HG02938 (cell line): ENCODE measurements around the gene MAPK14.
"Not testable (repeated sequence)": the region's sequence is repeated elsewhere in the genome, so short reads cannot be mapped to it uniquely, and the experiment has no call there.

Experiments
- ATAC-seq: cut with Tn5 transposase; IDR thresholded peaks from one replicate; pipeline ENCODE4 v1.9.1; 2021; ENCODE audit warnings: mild to moderate bottlenecking, moderate library complexity; ENCODE audit not compliant: unreplicated experiment

MAPK14 gene

DNA sequence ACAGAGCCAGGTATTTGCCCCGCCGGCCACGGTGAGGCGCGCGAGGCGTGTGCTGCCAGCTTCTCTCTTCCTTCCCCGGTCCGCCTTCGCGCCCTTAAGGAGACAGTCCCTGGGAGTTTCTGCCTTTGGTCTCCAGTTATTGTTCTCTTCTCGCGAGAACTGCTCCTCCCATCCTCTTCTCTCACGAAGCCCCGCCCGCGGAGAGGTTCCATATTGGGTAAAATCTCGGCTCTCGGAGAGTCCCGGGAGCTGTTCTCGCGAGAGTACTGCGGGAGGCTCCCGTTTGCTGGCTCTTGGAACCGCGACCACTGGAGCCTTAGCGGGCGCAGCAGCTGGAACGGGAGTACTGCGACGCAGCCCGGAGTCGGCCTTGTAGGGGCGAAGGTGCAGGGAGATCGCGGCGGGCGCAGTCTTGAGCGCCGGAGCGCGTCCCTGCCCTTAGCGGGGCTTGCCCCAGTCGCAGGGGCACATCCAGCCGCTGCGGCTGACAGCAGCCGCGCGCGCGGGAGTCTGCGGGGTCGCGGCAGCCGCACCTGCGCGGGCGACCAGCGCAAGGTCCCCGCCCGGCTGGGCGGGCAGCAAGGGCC, at the start of gene MAPK14:
Gene MAPK14, plus strand, starts transcription at position 308 of the 587 bp plus-strand sequence. CDS start 350 bp downstream, outside the sequence.
- ATAC-seq, result peak; percentile 87

DNA sequence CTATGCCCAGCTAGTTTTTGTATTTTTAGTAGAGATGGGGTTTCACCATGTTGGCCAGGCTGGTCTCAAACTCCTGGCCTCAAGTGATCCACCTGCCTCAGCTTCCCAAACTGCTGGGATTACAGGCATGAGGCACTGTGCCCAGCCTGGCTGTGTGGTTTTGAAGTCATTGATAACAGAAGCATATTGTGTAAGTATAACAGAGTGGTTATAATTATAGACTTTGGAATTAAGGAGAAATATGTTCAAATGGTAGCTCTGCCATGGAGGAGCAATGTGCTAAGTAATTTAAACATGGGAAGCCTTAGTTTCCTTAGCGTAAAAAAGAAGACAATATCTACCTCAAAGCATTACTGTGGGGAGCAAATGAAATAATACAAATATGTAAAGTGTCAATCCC, 47.5 kb upstream of the MAPK14 start:
- ATAC-seq, result not testable (repeated sequence)

DNA sequence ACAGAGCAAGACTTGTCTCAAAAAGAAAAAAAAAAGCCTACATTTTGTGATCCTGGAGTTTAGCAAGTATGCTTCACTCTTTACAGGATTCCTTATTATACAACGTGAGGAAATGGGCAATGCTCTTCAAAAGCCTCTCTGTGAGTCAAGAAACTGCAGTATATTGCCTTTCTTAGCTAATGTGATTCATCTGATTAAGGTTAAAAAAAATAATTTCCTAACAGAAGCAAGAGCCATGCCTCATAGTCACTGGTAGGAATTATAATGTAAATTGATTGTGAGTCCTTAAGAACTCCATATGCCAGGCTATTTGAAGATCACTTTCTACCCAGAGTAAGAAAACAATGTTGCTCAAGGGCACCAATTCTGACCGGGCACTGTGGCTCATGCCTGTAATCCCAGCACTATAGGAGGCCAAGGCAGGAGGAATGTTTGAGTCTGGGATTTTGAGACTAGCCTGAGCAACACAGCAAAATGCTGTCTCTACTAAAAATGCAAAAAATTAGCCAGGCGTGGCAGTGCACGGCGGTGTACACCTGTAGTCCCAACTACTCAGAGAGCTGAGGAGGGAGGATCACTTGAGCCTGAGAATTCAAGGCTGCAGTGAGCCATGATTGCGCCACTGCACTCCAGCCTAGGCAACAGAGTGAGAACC, 46.5 kb upstream of the MAPK14 start:
- no peak for ATAC-seq

DNA sequence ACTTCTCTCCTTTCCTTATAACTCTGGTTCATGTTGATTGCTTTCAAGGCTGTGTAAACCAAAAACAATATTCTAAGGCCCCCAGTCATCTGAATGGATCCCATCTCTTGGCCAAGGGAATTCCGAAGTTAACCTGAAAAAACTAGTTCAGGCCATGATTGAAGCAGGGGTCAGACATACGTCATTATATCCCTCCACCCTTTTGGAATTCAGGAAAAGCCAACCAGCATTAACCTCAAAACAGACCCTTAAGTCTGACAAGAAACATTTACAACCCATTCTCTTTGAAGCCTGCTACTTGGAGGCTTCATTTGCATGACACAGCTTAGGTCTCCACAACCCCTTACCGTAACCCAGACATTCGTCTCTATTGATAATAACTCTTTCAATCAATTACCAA, 42.9 kb upstream of the MAPK14 start:
- ATAC-seq, result no peak

DNA sequence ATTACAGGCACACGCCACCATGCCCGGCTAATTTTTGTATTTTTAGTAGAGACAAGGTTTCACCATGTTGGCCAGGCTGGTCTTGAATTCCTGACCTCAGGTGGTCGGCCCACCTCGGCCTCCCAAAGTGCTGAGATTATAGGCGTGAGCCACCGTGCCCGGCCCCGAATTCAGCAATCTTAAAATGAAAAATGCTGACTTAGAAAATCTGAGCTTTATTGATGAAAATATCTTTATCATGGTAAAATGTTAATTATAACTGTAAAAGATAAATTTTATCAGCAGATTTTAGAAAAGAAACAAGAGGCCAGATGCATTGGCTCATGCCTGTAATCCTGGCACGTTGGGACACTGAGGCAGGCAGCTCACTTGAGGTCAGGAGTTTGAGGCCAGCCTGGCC, 39.6 kb upstream of the MAPK14 start:
- ATAC-seq, result not testable (repeated sequence)

DNA sequence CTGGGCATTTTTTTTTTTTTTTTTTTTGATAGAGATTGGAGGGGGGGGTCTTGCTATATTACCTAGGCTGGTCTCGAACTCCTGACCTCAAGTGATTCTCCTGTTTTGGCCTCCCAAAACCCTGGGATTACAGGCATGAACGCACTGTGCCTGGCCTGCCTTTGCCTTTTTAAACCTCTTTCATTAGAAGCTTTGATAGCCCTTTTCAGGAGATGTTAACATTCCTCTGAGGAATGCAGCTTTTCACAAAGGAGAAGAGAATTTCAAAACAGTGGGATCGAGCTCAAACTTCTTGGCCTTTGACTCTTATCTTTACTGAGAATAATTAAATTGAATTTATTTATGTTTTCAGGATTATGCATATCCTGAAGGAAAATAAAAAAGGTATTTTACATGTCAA, 34.5 kb upstream of the MAPK14 start:
- ATAC-seq, result no peak

DNA sequence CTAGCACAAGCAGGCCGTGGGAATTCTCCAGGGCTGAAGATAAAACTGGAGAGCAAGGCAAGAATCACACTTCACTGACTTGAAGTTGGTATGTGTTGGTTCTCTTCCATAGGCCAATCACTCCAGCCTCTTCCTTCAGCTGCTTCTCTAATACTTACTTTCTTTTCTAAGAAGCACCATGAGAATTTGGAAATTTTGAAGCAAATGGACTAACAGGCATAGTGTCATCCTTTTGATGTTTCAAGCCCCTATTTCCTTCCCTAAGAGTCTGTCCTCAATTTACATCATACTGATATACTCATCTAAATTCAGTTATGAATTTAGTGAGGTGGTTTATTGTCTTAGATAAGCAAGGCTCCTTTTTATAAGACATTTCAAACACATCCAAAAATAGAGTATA, 27.2 kb upstream of the MAPK14 start:
- ATAC-seq, result no peak

DNA sequence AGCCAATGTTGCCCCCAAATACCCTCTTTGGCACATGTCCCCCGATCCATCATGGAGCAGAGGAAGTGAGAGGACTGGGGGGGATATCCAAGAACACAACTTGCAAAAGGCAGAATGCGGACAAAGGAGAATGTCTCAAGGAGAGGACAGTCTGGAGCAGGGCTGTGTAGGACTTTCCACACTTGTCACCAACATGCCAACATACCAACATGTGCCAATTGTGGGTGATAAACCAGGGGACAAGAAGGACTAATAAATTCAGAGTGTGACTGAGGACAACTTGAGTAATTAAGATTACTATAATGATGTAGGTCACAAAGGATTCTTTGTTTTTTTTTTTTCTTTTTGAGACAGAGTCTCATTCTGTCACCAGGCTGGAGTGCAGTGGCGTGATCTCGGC, 11.9 kb upstream of the MAPK14 start:
- ATAC-seq, result no peak

DNA sequence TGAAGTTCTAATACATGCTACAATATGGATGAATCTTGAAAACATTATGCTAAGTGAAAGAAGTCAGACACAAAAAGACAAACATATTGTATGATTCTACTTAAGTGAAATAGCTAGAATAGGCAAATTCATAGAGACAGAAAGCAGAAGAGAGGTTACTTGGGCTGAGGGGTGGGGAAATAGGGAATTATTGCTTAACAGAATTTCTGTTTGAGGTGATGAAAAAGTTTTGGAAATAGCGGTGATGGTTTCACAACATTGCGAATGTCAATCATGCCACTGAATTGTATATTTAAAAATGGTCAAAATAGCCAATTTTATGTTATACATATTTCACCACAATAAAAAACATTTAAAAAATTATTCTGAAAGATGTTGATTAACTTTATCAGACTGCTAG, 9.3 kb upstream of the MAPK14 start:
- no peak for ATAC-seq

DNA sequence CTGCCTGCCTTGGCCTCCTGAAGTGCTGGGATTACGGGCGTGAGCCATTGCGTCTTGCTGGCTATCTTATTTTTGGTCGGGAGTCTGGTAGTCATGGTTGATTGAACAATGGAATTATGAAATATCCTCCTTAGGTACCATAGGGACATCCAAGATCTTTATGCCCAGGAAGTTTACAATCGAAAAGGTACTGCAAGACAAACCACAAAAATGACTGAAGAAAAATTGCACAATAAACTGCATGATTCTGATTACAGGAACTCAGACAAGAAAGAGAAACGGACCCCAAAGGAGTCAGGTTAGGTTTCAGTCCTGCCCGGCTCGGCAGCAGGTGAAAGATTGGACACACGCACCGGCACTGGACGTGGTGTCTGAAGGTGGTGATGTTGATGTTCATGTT, 8.4 kb upstream of the MAPK14 start:
- ATAC-seq, result no peak

DNA sequence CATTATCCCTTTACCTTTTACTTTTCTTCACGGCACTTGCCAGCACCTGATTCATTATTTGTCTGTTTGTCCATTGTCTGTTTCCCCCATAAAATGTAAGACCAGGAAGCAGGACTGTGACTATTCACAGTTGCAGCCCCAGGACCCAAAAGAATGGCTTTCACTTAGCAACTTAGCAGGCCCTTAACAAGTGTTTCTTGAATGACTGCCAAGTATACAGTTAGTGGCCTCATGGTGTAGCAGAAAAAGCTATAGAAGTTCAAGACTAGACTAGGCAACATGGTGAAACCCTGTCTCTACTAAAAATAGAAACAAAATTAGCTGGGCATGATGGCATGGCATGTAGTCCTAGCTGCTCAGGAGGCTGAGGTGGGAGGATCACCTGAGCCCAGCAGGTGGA, 7.5 kb upstream of the MAPK14 start:
- ATAC-seq, result no peak

DNA sequence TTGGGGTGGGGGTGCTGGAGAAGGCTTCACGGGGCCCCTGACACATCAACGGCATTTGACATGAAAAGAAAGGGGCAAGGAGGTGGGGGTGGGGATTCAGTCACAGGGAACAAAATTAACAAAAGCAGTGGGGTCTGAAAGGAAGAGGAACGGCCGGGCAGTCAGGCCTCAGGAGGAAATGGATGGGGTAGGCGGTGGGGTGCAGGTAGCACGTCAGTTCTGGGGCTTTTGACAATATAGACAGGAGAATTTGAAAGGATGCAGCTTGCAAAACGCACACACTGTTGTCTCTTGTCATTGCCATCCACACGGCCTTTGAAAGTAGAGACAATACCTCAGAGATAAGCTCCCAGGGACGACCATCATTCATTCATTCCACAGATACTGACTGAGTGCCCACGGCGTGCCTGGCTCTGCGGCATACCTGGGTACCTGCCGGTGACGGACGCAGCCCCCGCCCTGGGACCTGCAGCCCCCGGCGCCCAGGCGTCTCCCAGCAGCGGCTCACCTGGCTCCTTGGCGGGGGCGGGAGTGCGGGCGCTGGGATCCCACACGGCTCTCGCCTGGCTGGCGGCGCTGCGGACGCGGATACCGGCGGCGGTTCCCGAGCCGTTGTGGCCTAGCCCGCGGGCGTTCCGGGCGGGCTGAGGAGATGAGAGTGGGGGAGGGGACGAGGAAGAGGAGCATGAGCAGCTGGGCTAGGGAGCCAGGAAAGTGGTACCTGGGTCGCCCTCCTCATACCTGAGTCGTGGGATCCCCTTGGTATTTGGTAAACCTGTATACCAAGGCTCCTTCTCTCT, 3.4 kb upstream of the MAPK14 start, which contains the start of gene SLC26A8:
Gene SLC26A8, minus strand, starts transcription at position 646 of the 800 bp plus-strand sequence. CDS start 4,934 bp downstream, outside the sequence.
- ATAC-seq, result no peak

DNA sequence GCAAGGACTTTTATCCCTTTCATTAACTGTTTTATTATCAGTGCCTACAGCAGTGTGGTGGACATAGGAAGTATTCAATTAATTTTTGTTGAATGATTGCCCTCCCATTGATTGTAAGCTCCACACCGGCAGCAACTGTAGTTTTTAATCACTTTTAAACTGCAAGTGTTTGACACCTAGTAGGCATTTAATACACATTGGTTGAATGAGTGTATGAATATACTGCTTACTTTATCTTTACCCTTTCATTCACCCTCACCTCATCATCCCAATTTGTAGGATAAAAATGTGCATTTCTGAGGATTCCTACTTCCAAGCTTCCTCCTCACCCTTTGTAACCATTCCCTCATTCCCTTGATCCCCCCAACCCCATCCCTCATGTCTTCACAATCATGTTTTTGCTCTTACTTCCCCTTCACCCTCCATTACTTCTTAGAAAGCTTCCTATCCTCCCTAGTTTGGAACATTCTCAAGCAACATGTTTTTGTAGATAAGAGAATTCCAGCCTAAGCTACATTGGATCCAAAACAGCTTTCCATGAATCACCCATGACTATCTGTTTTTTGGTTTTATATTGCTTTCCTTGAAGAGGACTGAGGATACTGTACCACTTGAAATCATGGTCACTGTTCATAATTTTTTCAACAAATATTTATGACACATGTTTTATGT, 2.2 kb upstream of the MAPK14 start:
- ATAC-seq, result no peak

DNA sequence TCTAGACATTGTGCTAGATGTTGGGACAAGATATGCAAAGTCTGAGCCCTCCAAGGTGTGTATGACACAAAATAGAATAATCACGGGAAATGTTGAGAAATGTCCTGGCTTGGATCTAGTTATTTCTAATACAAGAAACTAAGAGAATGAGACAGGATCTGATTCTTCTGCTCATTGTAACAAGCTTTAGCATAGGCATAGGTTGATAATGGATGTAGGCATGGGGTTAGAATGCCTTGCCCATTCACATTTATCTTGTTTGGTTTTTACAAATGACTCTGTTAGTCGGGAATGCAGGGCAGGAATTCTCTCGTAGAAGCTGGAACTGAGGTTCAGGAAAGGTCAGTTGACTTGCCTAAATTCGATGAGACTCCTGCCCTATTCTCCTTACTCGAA, 1.7 kb upstream of the MAPK14 start:
- ATAC-seq, result no peak

DNA sequence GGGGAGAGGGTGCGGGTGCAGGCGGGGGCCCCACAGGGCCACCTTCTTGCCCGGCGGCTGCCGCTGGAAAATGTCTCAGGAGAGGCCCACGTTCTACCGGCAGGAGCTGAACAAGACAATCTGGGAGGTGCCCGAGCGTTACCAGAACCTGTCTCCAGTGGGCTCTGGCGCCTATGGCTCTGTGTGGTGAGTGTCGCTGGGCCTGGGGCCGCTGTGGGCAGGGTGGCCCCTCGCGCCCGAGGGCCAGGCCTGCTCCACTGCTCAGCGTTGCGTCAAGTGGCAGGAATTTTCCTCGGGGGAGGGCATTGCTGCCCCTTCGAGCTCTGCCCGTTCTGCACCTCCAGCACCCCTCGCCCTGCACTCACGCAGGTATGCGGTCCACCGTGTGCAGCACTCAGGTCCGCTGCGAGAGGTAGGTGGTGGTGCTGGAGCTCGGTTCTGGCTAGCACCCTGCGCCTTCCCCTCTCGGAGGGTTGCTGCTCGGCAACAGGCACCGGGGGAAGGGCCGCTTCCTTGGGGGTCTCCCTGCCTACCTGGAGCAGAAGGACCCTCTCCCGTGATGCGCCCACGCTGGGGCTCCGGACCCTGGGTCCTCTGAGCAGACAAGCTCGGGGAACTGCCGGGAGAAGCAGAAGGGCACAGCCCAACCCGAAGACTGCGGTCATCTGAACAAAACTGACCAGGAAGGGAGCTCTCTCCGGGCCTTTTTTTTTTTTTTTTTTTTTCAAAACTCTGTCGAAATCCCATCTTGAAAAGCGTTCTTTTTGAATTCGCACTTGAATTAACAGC, 674 bp downstream of the MAPK14 start:
- ATAC-seq, result peak; percentile 6

DNA sequence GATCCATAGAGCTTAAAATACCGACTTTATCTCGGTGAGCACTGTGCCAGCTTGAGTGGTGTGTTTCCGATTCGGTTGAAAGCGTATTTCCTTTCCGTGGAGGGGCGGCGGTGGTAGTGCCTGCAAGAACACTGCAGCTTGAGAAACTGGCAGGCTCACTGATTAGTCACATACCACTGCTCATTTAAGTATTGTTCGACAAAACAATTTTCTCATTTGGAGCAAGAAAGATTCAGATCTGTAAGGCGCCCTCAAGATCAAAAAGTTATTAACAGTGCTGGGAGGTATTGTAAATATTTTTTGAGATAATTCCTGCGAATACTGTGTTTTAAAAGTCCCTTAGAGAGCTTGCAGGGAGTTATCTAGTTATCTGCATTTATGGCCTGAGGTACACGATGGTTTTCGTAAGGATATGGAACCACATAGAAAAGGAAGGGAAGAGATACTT, 1.3 kb downstream of the MAPK14 start:
- no peak for ATAC-seq

DNA sequence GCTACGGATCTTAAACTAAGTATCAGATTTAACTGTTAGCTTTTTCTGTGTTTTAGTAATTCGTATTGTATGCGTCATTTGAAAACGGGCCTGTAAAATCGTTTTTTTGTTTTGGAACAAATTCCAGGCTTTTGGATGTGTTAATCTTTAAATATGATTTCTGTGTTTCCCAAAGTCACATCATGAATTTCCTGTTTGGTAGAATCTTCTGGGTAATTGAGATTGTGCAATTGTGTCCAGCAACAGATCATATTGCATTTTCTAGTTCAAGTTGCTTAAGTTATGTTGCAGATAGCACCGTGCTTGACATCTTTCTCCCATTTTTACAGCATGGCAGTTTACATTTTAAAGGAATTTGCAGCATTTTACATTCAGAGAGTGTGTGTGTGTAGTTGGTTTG, 1.9 kb downstream of the MAPK14 start:
- no peak for ATAC-seq

DNA sequence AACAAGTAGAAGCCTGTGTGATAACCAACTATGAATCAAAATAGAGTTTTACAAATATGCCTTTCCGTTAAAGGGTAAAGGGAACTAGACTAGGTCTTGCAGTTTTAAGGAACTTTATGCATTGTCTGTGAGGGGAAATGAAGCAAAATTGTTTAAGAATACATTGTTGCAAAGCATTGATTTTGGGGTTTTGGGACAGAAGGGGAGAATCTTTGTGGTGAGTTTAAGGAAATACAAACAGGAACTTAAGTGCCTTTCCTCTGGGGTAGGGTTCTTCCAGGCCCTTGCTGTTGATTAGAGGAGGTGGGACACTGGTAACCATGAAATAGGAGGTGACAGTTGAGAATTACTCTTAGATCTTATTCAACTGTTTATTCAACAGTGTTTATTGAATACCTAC, 4.7 kb downstream of the MAPK14 start:
- ATAC-seq, result no peak

DNA sequence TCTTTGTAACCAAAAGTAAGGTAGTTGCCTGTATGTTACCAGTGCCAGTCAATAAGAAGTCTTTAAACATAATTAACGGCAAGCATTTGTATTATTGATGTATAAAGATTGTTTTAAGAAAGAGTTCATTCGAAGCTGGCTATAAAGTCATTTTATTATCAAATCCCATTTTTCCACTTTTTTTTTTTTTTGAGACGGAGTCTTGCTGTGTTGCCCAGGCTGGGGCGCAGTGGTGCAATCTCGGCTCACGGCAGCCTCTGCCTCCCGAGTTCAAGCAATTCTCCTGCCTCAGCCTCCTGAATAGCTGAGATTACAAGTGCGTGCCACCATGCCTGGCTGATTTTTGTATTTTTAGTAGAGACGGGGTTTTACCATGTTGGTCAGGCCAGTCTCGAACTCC, 5.5 kb downstream of the MAPK14 start:
- ATAC-seq, result not testable (repeated sequence)

DNA sequence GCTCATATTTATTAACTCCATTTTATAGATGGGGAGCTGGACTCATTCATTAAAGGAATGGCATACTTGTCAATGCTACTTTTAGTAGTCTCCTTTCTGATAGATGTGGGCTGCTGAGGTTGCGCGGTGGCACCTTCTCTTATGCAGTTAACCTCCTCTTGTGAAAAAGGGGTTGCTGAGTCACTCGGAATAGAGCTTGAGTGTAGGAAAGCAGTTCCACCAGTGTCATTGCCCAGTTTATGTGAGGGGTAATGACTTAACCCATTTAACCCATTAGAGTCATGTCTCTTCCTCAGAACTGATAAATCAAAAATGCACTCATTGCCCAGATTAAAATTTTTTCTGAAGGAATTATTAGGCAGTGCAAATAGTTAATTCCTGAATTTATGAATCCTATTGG, 6.3 kb downstream of the MAPK14 start:
- ATAC-seq, result no peak

DNA sequence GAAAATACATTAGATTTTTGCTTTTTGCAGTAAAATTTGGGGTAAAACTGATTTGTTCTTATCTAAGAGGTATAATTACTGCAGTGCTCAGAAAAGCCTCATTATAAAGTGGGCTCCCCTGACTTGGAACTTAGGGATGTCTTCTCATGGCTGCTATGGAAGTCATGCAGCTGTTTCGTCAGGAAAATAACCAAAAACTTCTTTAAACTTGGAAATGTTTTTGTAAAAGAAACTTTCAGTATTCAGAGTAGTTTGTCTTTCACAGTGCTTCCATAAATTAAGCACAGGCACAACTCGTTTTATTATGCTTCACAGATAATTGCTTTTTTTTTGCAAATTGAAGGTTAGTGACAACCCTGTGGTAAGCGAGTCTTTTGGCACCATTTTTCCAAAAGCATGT, 6.8 kb downstream of the MAPK14 start:
- no peak for ATAC-seq
